Lower leg skin (tissue), 3 donors: ENCODE data around the gene CACHD1.

ENCODE experiments used
- POLR2A ChIP-seq, 2 donors: fragments of 450-650 bp; IDR thresholded peaks; one replicate each; pipeline ENCODE4 v1.6.1; 2016 to 2017; ENCODE audit warnings: antibody characterized with exemption in 2 of 2, mild to moderate bottlenecking in 1 of 2, moderate library complexity in 1 of 2
- TF ChIP-seq, protein P1 (sequence below), 3 donors: fragments of 450-650 bp; IDR thresholded peaks; one replicate each; pipeline ENCODE4 v1.5.1; 2016; ENCODE audit warnings: antibody characterized with exemption in 3 of 3, mild to moderate bottlenecking in 3 of 3, moderate library complexity in 2 of 3

GRCh38 chr1:64490213-64490818, 20.4 kb downstream of the CACHD1 start:
- TF ChIP-seq, protein P1, sequence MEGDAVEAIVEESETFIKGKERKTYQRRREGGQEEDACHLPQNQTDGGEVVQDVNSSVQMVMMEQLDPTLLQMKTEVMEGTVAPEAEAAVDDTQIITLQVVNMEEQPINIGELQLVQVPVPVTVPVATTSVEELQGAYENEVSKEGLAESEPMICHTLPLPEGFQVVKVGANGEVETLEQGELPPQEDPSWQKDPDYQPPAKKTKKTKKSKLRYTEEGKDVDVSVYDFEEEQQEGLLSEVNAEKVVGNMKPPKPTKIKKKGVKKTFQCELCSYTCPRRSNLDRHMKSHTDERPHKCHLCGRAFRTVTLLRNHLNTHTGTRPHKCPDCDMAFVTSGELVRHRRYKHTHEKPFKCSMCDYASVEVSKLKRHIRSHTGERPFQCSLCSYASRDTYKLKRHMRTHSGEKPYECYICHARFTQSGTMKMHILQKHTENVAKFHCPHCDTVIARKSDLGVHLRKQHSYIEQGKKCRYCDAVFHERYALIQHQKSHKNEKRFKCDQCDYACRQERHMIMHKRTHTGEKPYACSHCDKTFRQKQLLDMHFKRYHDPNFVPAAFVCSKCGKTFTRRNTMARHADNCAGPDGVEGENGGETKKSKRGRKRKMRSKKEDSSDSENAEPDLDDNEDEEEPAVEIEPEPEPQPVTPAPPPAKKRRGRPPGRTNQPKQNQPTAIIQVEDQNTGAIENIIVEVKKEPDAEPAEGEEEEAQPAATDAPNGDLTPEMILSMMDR (IDR thresholded peaks at IDR 0.05), result no peak
- no peak for TF ChIP-seq POLR2A (IDR thresholded peaks at IDR 0.05)
